Gastroesophageal sphincter (tissue), 3 donors: Measurements from ENCODE around the gene KCNC4.

Experiments
- EP300 ChIP-seq: sonication (generic); formaldehyde crosslinking; IDR thresholded peaks from one replicate; pipeline ENCODE4 v1.6.1; 2017; ENCODE audit warnings: antibody characterized with exemption, mild to moderate bottlenecking
- POLR2A ChIP-seq, 2 donors: fragments of 450-650 bp; IDR thresholded peaks; one replicate each; pipeline ENCODE4 v1.6.1; 2017; ENCODE audit warnings: antibody characterized with exemption in 2 of 2, mild to moderate bottlenecking in 2 of 2, moderate library complexity in 1 of 2
- POLR2AphosphoS5 ChIP-seq: sonication (generic); formaldehyde crosslinking; IDR thresholded peaks from one replicate; pipeline ENCODE4 v1.6.1; 2017; ENCODE audit warnings: antibody characterized with exemption
- TF ChIP-seq, protein P1 (sequence below), 4 experiments: fragments of 200-600 bp in 2 of 4; fragments of 450-650 bp in 2 of 4; sonication (generic) in 1 of 4; IDR thresholded peaks; one replicate each; pipeline ENCODE4 v1.5.1; 2017 to 2019; ENCODE audit warnings: antibody characterized with exemption in 4 of 4, mild to moderate bottlenecking in 2 of 4, moderate library complexity in 2 of 4

DNA sequence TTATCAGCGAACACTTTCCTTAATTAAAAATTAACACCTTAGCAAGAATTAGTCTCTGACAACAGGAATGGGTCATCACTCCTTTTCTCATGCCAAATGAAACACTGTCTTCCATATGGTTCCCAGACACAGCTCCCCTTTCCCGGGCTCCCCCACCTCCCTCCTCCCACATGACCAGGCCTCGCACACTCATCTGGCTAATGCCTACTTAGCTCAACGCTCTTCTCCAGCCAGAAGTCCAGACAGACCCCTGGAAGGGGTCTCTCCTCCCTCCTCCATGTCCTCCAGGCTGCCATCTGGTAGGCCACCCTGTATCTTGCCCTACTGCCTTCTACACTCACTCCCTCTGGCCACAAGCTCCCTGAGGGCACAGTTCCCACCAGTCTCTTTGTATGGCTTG lies 39.9 kb downstream of the KCNC4 start:
- TF ChIP-seq POLR2AphosphoS5: no peak
- TF ChIP-seq, protein P1, sequence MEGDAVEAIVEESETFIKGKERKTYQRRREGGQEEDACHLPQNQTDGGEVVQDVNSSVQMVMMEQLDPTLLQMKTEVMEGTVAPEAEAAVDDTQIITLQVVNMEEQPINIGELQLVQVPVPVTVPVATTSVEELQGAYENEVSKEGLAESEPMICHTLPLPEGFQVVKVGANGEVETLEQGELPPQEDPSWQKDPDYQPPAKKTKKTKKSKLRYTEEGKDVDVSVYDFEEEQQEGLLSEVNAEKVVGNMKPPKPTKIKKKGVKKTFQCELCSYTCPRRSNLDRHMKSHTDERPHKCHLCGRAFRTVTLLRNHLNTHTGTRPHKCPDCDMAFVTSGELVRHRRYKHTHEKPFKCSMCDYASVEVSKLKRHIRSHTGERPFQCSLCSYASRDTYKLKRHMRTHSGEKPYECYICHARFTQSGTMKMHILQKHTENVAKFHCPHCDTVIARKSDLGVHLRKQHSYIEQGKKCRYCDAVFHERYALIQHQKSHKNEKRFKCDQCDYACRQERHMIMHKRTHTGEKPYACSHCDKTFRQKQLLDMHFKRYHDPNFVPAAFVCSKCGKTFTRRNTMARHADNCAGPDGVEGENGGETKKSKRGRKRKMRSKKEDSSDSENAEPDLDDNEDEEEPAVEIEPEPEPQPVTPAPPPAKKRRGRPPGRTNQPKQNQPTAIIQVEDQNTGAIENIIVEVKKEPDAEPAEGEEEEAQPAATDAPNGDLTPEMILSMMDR (IDR thresholded peaks at IDR 0.05): no peak
- TF ChIP-seq EP300: no peak
- TF ChIP-seq POLR2A (IDR thresholded peaks at IDR 0.05): no peak
